ENCODE data around the gene DHX16. TPM values are rescaled to one million over a fixed set of nuclear protein-coding genes. Genes with fewer than 3 reads are reported as not detected.

The DHX16 gene
- total and polyA plus RNA-seq, 8 donors, result 18.3 to 67.0 (median 26.7) TPM

DNA sequence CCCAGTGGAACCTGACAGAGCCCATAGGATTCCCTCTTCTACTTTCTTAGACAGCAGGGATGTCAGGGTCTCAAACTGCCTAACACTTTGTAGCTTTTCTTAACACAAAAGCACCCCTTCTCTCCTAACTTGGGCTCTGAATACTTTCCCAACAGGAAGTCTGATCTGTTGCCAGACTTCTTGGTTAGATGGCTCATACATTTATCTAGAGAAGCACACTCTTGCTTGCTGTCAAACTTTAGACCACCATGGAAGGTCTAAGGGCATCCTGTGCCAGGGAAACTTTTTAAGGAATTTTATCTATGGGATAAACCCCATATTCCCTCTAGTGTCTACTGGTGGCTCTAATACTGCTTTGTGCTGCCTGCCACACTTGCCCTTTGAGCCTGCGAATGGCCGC, 29.1 kb downstream of the DHX16 start:
- DNase-seq, result no peak
- H3K4me1 ChIP-seq, result peaks cover 8 to 23% (median 22%) of the 10 kb centered on the region in 4 donors
- no peak overlapping the region for H3K27ac ChIP-seq
- no peaks in the 10 kb centered on the region for H3K27me3 ChIP-seq
- no peak for TF ChIP-seq POLR2AphosphoS5 (IDR thresholded peaks at IDR 0.05)
- TF ChIP-seq, protein P1, sequence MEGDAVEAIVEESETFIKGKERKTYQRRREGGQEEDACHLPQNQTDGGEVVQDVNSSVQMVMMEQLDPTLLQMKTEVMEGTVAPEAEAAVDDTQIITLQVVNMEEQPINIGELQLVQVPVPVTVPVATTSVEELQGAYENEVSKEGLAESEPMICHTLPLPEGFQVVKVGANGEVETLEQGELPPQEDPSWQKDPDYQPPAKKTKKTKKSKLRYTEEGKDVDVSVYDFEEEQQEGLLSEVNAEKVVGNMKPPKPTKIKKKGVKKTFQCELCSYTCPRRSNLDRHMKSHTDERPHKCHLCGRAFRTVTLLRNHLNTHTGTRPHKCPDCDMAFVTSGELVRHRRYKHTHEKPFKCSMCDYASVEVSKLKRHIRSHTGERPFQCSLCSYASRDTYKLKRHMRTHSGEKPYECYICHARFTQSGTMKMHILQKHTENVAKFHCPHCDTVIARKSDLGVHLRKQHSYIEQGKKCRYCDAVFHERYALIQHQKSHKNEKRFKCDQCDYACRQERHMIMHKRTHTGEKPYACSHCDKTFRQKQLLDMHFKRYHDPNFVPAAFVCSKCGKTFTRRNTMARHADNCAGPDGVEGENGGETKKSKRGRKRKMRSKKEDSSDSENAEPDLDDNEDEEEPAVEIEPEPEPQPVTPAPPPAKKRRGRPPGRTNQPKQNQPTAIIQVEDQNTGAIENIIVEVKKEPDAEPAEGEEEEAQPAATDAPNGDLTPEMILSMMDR (IDR thresholded peaks at IDR 0.05), result no peak
- no peak for TF ChIP-seq EP300 (IDR thresholded peaks at IDR 0.05)
- no peak for TF ChIP-seq POLR2A (IDR thresholded peaks at IDR 0.05)
- H3K36me3 ChIP-seq, result peaks cover 0 to 68% (median 62%) of the 10 kb centered on the region in 4 donors
- no peaks in the 10 kb centered on the region for H3K9me3 ChIP-seq
- 86 to 98% (median 97%) methylated on average over 2 of the region's 2 CpGs for WGBS, 5 donors
- intact Hi-C loops (cut with DNase I; ENCODE audit: low total_unique reads), result no loop called here
- no peak overlapping the region for H3K4me3 ChIP-seq

DNA sequence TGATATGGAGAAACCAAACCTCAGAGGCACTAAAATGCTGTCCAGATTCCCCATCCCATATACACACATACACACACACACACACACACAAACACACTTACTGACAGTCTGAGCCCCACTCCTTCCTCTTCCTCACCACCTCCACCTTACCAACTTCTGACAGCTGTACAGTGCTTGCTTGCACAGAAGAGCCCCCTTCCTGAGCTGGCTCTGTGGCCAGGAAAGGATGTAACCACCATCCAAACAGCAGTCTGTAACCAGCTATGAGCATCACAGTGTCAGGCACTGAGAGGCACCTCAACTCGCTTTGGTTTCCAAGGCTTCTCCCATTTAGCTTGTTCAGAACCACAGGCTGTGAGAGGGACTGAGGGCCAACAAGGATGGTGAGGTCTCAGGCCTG, 31.8 kb downstream of the DHX16 start:
- no peaks in the 10 kb centered on the region for H3K27me3 ChIP-seq
- 71 to 88% (median 83%) methylated on average over 1 of the region's 1 CpG for WGBS, 5 donors
- peaks cover 0 to 83% (median 72%) of the 10 kb centered on the region in 4 donors for H3K36me3 ChIP-seq

DNA sequence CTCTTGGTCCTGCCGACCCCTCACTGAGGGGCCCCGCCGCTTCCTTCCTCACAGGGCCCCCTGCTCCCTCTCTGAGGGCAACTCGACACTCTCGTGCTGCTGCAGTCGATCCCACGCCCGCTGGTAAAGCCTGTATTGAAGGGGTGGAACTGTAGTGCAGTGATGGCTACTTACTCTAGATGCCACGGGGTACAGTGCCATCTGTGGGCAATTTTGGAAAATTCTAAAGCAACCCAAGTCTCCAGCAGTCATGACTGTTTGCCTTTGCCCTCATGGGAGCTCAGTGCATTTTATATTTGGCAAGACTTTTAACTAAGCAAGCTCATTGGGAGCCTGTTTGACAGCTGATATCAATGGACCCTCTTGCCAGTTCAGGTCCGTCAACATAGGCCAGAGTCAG, 32.3 kb downstream of the DHX16 start:
- Histone ChIP-seq H3K4me3 (no peak overlapping the region), H3K4me1 (no peaks in the 10 kb centered on the region), H3K9me3 (no peaks in the 10 kb centered on the region), H3K27me3 (no peaks in the 10 kb centered on the region), H3K36me3 (peaks cover 0 to 81% (median 68%) of the 10 kb centered on the region in 4 donors), H3K27ac (no peak overlapping the region)
- 58 to 74% (median 71%) methylated on average over 10 of the region's 10 CpGs for WGBS, 5 donors
- intact Hi-C loops (cut with DNase I; ENCODE audit: low total_unique reads), result no loop called here
- no peak for TF ChIP-seq EP300 (IDR thresholded peaks at IDR 0.05)
- TF ChIP-seq, protein P1 (IDR thresholded peaks at IDR 0.05), result no peak
- TF ChIP-seq POLR2A (IDR thresholded peaks at IDR 0.05), result no peak
- TF ChIP-seq POLR2AphosphoS5 (IDR thresholded peaks at IDR 0.05), result no peak
- DNase-seq, result no peak

More for the DNA sequence above, 31.8 kb downstream of the DHX16 start:
- intact Hi-C loops (cut with DNase I; ENCODE audit: low total_unique reads), result no loop called here
- TF ChIP-seq POLR2AphosphoS5 (IDR thresholded peaks at IDR 0.05) (no peak), EP300 (IDR thresholded peaks at IDR 0.05) (no peak), POLR2A (IDR thresholded peaks at IDR 0.05) (no peak)
- TF ChIP-seq, protein P1 (IDR thresholded peaks at IDR 0.05), result no peak
- peaks cover under 1 to 6% (median 4%) of the 10 kb centered on the region in 4 donors for H3K4me1 ChIP-seq
- no peaks in the 10 kb centered on the region for H3K9me3 ChIP-seq
- no peak overlapping the region for H3K4me3 ChIP-seq
- DNase-seq, result no peak
- H3K27ac ChIP-seq, result no peak overlapping the region

DNA sequence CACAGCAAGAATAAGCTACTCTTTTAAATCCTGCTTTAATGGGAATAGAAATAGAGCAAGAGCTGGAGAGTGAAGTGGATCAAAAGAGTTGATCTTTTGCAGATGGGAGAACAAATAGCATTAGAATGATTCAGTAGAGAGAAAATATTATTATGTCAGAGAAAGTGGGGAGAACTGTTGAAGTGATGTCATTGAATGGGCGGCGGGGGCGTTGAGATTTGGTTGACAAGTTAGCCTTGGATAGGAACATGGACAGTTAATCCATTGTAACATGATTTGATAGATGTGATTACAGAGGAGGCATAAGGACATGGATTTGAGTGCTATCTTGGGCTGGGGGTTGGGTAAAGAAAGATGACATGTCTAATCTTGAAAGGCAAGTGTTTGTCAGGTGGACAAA, 37.0 kb downstream of the DHX16 start:
- Histone ChIP-seq H3K9me3 (no peaks in the 10 kb centered on the region), H3K4me3 (no peak overlapping the region), H3K27me3 (no peaks in the 10 kb centered on the region), H3K36me3 (peaks cover 0 to 69% (median 55%) of the 10 kb centered on the region in 4 donors), H3K4me1 (no peaks in the 10 kb centered on the region), H3K27ac (no peak overlapping the region)
- WGBS, 5 donors, result 92 to 98% (median 95%) methylated on average over 3 of the region's 3 CpGs
- no peak for TF ChIP-seq POLR2A (IDR thresholded peaks at IDR 0.05)
- TF ChIP-seq EP300 (IDR thresholded peaks at IDR 0.05), result no peak
- TF ChIP-seq, protein P1 (IDR thresholded peaks at IDR 0.05), result no peak
- no peak for TF ChIP-seq POLR2AphosphoS5 (IDR thresholded peaks at IDR 0.05)
- intact Hi-C loops (cut with DNase I; ENCODE audit: low total_unique reads), result no loop called here
- no peak for DNase-seq

Data from stomach (tissue), 9 donors.